HG02763 (cell line): ENCODE measurements around the gene TIMM10B.
A peak's percentile ranks its signal among the peaks of the same experiment; 100 is the strongest.
"Not testable (repeated sequence)": the region's sequence is repeated elsewhere in the genome, so short reads cannot be mapped to it uniquely, and the experiment has no call there.

ENCODE experiments used
- ATAC-seq: cut with Tn5 transposase; IDR thresholded peaks from one replicate; pipeline ENCODE4 v1.9.1; 2021; ENCODE audit warnings: mild to moderate bottlenecking, moderate library complexity; ENCODE audit not compliant: unreplicated experiment

TIMM10B gene

GRCh38 chr11:6504166-6504565 lies 22.9 kb downstream of the TIMM10B start:
- no peak for ATAC-seq

GRCh38 chr11:6505577-6506240 lies 24.4 kb downstream of the TIMM10B start:
- no peak for ATAC-seq

- no peak for ATAC-seq
Observed at GRCh38 chr11:6516865-6517264, 35.6 kb downstream of the TIMM10B start.

- no peak for ATAC-seq
Observed at GRCh38 chr11:6520265-6520664, 39.0 kb downstream of the TIMM10B start.

- not testable (repeated sequence) for ATAC-seq
Observed at GRCh38 chr11:6521946-6522345, 40.6 kb downstream of the TIMM10B start.

GRCh38 chr11:6523253-6523652 lies 42.0 kb downstream of the TIMM10B start:
- no peak for ATAC-seq

- ATAC-seq: peak; percentile 59
Observed at GRCh38 chr11:6526411-6527135, 45.3 kb downstream of the TIMM10B start.

GRCh38 chr11:6529266-6529665 lies 48.0 kb downstream of the TIMM10B start:
- ATAC-seq: no peak

GRCh38 chr11:6530848-6531247 lies 49.5 kb downstream of the TIMM10B start:
- ATAC-seq: no peak

- no peak for ATAC-seq
Observed at GRCh38 chr11:6531267-6531752, 50.0 kb downstream of the TIMM10B start.
